Activated CD8-positive, alpha-beta memory T cell treated with anti-CD3 and anti-CD28 coated beads, Interleukin-2, amount 50 U/mL, for 48 hours (primary cell): Measurements from ENCODE around the gene NACA2.

Source experiments
- DNase-seq: peaks from one replicate; pipeline ENCODE4 v3.0.0-alpha.2; 2020

Gene NACA2

GRCh38 chr17:61543786-61544415 is 47.1 kb downstream of the NACA2 start:
- DNase-seq, result no peak

GRCh38 chr17:61542027-61542426 is 49.0 kb downstream of the NACA2 start:
- DNase-seq, result no peak

DNA sequence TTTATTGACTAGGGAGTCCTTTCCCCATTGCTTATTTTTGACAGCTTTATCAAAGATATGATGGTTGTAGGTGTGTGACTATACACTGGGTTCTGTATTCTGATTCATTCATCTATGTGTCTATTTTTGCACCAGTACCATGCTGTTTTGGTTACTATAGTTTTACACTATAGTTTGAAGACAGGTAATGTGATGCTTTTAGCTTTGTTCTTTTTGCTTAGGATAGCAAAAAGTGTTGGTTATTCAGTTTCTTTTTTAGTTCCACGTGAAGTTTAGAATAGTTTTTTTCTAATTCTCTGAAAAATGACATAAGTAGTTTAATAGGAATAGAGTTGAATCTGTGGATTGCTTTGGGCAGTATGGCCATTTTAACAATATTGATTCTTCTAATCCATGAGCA is 50.1 kb downstream of the NACA2 start:
- no peak for DNase-seq
